22Rv1 (cell line): Measurements from ENCODE around the gene OR13A1.
"Not testable (repeated sequence)": the region's sequence is repeated elsewhere in the genome, so short reads cannot be mapped to it uniquely, and the experiment has no call there.

Source experiments
- H3K27ac ChIP-seq: fragments of 450-650 bp; 2 replicates; pipeline ENCODE4 v1.5.1; 2017
- ZFX ChIP-seq: fragments of 450-650 bp; IDR thresholded peaks from 2 replicates; pipeline ENCODE4 v1.6.1; 2017; ENCODE audit warnings: antibody characterized with exemption, borderline replicate concordance
- TF ChIP-seq, protein P1 (sequence below): fragments of 450-650 bp; IDR thresholded peaks from 2 replicates; pipeline ENCODE4 v1.5.1; 2017; ENCODE audit warnings: mild to moderate bottlenecking

Gene OR13A1

DNA sequence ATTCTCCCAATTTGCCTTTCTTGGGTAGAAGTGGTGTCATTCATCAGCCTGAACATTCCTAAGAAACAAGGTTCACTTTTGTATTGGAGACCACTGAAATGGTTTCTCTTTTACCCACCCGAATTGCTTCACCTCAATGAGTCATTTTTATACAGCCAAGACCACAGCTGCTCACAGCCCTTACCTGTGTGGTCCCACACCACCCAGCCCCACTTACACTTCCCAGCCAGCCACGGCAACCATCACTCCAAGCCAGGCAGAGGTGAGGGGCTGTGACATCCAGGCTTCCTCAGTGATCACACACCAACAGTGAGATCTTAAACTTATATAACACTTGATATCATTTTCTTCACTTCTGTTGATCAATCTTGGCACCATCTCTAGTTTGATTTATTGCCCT, 20.7 kb downstream of the OR13A1 start:
- no peak overlapping the region for H3K27ac ChIP-seq
- TF ChIP-seq, protein P1, sequence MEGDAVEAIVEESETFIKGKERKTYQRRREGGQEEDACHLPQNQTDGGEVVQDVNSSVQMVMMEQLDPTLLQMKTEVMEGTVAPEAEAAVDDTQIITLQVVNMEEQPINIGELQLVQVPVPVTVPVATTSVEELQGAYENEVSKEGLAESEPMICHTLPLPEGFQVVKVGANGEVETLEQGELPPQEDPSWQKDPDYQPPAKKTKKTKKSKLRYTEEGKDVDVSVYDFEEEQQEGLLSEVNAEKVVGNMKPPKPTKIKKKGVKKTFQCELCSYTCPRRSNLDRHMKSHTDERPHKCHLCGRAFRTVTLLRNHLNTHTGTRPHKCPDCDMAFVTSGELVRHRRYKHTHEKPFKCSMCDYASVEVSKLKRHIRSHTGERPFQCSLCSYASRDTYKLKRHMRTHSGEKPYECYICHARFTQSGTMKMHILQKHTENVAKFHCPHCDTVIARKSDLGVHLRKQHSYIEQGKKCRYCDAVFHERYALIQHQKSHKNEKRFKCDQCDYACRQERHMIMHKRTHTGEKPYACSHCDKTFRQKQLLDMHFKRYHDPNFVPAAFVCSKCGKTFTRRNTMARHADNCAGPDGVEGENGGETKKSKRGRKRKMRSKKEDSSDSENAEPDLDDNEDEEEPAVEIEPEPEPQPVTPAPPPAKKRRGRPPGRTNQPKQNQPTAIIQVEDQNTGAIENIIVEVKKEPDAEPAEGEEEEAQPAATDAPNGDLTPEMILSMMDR, result no peak
- TF ChIP-seq ZFX, result no peak

DNA sequence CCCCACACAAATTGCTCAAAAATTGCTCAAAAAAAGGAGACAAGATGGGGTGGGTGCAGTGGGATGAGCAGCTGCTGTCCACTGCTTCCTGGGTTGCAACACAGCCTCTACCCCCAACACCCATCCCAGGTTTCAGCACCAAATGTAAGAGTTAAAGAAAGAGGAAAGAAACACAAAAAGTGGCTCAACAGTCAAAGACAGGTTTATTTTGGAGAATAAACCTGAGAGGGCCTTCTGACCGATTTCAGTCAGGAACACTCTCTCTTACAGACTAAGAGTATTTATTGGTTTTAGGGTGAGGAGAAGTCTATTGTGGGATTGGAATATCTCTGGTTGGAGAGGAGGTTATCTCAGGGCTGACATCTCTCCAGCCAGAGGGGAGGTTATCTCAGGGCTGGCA, 28.4 kb downstream of the OR13A1 start:
- no peak overlapping the region for H3K27ac ChIP-seq
- no peak for TF ChIP-seq ZFX
- TF ChIP-seq, protein P1, result no peak

DNA sequence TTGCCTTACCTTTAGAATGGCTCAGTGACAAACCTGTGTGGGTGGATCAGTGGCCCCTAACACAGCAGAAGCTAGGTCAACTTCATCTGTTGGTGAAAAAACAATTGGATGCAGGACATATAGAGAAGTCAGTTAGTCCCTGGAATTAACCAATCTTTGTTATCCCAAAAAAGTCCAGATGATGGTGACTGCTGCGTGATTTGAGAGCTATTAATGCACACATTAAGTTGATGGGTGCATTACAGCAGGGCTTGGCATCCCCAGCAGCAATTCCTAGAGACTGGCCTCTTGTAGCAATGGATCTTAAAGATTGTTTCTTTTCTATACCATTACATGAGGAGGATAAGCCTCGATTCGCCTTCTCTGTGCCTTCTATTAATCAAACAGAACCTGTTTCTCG, 33.3 kb downstream of the OR13A1 start:
- TF ChIP-seq, protein P1, result no peak
- TF ChIP-seq ZFX, result no peak
- H3K27ac ChIP-seq, result no peak overlapping the region

DNA sequence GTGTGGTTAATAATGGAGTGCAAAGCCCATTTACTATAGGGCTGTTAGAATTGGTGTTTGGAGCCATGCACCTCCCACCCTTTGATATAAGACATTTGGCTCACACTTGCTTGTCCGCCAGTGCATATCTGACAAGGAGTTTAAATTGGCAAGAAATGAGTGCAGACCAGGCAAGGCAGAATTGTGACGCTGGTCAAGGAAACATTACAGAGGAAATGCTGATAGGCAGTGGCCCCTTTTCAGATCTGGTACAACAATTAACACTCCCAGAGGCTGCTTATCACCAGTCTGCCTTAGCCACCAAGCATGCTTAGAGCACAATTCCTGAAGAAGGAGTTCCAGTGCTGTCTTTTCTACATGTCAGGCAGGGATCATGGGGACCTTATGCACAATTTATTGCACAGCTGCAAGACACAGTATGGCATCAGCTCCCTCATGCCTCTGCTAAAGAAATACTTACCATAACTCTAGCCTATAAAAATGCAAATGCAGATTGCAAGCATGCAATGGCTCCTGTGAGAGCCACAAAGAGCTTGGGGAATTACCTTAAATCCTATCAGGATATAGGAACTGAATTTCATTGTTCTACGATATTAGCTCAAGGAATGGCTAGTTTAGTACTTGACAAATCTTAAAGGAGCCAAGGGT, 35.2 kb downstream of the OR13A1 start:
- no peak overlapping the region for H3K27ac ChIP-seq
- TF ChIP-seq ZFX, result no peak
- TF ChIP-seq, protein P1, result no peak

DNA sequence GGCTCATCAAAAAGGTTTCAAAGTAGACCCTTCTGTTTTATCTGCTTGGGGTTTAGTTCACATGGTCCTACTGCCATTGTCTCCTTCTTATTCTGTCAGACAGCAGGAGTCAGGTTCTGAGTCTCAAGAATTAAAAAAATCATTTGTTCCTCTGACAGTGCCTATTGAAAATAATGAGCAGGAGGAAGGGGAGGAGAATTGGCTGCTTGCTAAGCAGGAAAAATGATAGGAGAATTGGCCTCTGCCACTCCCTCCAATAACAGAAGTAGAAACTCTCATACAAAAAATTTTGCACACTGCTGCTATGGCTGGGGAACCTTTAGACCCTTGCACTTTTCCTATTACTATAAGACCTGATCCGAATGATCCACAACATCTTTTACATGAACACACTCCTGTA, 35.7 kb downstream of the OR13A1 start:
- H3K27ac ChIP-seq, result no peak overlapping the region
- TF ChIP-seq, protein P1, result no peak
- TF ChIP-seq ZFX, result no peak

DNA sequence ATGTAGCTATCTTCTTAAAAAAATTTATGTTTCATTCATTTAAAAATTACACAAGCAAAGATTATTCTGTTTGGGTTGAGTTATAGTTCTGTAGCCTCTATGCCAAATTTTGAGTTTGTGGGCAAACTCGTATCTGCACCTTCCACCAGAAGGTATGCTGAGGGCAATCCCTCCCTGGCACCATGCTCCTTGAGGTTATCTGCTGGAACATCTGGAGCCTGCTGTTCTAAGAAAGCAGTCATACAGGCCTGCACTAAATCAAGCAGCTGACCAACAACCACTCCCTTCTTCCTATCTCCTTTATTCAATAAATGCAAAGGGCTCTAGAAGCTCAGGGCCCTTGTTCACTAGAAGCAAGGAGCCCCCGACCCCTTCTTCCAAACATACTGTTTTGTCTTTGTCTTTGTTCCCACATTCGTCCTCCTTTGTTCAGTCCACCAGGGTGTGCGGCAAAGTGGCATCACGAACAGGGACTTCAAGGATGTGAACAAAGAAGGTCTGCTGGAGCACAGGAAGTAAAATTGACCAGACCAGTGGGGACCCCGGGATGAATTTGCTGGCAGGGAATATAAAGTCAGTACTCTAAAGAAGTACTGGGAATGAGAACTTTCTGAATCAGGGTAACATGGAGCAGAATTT, 36.4 kb downstream of the OR13A1 start:
- TF ChIP-seq ZFX, result no peak
- TF ChIP-seq, protein P1, result no peak
- no peak overlapping the region for H3K27ac ChIP-seq

DNA sequence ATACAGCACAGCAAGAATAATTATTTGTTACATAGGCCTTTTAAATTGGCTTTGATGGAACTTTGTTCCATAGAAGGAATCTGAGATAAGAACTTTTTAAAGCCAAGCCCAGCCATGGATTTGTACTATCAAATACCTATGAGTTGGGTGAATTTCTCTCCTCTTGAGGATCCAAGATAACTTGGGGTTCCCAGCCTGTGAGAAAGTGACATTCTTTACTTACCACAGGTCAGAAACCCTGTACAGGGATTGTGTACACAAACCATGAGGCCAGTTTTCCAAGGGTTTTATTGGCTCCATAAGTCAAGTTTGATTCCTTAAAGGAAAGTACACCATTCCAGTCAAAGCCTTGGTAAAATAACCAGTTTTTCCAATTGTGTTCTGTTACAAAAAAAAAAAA, 39.3 kb downstream of the OR13A1 start:
- not testable (repeated sequence) for H3K27ac ChIP-seq
